GM21825 (cell line): Measurements from ENCODE around the gene PMEL.
"Not testable (repeated sequence)": the region's sequence is repeated elsewhere in the genome, so short reads cannot be mapped to it uniquely, and the experiment has no call there.

Experiments used
- ATAC-seq: cut with Tn5 transposase; IDR thresholded peaks from one replicate; pipeline ENCODE4 v1.9.1; 2021; ENCODE audit warnings: mild to moderate bottlenecking, moderate library complexity; ENCODE audit not compliant: unreplicated experiment

PMEL gene

DNA sequence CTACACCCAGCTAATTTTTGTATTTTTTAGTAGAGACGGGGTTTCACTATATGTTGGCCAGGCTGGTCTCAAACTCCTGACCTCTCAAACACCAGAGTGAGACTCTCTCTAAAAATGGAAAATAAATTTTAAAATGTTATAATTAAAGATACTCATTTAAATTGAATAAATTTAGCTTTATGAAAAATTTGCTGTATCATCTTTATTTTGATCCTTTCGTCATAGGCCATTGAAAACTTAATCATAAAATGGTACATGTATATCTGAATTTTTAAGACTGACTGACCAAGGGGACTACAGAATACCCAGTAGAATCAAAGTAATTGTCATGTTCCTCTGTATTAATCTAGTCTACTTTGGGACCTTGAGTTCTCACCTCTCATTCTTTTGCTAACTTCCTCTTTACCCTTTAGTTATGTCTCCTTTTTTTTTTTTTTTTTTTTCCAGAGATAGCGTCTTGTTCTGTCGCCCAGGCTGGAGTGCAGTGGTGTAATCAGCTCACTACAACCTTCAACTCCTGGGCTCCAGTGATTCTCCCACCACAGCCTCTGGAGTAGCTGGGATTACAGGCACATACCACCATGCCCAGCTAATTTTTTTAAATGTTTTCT is 17.5 kb upstream of the PMEL start:
- ATAC-seq: no peak

DNA sequence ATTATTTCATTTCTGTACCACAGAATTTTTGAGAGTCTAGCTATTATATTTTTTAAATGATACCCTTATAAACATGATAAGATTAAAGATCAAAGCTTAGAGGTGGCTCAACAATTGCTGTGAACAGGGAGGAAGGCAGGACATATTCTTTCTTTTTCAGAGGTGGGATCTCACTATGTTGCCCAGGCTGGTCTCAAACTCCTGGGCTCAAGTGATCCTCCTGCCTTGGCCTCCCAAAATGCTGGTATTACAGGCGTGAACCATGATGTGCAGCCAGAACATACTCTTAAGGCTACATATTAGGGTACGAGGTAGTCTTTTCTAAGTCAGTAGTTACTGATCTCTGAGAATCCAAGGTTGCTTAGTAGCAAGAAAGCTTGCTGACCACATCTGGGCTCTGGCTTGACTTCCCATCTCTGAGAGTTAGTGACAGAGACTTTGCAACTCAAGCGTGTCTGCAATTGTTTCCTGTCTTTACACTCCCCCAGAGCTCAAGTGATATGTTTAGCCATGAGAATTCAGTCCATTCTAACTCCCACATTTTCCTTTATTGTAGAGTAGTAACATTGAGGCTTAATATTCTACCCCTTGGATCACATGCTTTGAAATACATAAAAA is 16.6 kb upstream of the PMEL start:
- ATAC-seq: peak; percentile 82

DNA sequence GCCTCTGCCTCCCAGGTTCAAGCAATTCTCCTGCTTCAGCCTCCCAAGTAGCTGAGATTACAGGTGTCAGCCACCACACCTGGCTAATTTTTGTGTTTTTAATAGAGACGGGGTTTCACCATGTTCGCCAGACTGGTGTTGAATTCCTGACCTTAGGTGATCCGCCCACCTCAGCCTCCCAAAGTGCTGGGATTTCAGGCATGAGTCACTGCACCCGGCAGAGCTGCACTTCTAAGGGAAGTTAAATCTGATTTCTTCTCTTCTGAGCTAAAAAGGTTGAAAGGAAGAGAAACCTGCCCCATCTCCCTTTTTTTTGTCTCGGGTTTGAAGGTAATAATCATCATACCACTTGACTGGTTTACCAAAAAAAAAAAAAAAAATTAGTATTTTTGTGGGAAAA is 16.0 kb upstream of the PMEL start:
- not testable (repeated sequence) for ATAC-seq

DNA sequence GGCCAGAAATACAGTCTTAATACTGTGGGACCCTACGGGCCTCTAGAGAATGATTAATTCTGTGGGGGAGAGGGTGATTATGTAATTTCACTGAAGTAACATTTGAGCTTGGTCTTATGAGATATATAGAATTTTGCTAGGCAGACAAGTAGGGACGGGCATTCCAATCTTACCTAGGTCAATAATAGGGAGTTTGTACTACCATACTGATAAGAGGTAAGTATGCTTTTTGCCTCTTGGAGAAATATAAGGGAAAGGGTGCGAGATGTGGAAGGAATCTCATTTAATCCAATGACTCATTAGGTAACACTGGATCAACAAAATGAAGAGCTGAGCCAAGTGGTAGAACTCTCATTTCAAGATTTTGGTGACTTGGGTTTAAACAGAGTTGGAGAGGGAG is 13.2 kb upstream of the PMEL start:
- ATAC-seq: no peak

DNA sequence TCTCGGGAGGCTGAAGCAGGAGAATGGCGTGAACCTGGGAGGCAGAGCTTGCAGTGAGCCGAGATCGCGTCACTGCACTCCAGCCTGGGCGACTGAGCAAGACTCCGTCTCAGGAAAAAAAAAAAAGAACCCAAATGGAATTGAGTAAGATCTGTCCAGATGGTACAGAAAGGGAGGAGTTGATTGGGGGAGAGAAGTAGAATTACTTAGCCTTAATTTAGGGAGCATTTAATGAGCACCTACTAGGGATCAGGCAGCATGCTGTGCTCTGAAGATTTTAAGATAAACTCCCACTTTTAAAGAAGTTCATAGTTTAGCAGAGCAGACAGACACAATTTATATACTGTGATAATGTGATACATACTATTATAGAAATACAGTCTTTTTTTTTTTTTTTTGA is 12.6 kb upstream of the PMEL start:
- ATAC-seq: no peak

DNA sequence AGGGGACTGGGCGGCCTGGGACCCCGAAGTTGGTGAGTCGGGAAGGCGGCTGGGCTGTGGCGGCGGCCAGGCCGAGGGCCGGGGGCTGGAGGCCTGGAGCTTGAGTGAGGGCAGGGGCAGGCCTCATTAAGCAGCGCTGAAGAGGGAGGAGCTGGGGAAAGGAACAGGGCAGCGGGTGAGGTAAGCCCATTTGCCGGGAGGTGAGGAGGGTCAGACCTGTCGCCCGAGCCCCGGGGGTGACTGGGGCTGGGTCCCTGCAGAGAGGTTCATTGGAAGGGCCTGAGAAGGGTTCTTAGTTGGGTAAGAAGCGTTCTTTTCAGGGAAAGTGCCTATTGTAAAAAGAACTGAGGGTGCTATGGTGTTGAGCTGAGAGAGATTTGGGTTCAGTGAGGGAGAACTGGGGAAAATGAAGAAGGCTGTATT is 8.5 kb upstream of the PMEL start:
- peak; percentile 11 for ATAC-seq

DNA sequence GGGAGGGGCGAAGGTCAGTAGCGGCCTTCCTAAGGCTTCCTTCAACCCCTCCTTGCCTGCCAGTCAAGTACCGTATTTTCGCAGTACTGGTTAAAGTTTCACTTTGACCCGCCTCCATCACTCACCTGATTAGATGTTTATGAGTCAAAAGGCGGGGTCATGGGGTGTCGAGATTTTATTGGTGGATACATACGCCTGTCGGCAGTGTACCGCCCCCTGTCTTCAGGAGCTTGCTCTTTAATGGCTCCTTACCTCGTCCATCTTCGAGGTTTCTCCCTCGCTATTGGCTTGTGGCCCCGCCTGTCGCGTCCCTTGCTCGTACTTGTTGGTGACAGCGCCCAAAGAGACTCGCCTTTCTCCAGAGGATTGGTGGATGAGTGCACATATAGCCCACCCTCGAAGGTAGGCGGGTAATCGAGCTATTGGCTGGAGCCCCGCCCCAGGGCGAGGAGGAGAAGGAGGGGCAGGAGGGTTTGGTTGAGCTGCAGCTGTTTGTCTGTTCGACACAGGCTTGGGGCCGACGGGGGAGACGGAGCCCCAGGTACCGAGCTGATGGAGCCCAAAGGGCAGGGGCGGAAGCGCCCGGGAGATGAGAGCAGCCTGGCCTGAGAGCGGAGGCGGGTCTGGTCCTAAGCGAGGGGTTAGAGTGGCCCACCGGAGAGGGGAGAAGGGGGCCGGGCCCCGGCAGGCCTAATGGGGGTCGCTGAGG is 7.9 kb upstream of the PMEL start, which contains the start of gene RAB5B:
Gene RAB5B (plus strand): TSS at position 480 of the 709 bp plus-strand sequence. CDS start 12,883 bp downstream, outside the sequence.
- peak; percentile 87 for ATAC-seq

DNA sequence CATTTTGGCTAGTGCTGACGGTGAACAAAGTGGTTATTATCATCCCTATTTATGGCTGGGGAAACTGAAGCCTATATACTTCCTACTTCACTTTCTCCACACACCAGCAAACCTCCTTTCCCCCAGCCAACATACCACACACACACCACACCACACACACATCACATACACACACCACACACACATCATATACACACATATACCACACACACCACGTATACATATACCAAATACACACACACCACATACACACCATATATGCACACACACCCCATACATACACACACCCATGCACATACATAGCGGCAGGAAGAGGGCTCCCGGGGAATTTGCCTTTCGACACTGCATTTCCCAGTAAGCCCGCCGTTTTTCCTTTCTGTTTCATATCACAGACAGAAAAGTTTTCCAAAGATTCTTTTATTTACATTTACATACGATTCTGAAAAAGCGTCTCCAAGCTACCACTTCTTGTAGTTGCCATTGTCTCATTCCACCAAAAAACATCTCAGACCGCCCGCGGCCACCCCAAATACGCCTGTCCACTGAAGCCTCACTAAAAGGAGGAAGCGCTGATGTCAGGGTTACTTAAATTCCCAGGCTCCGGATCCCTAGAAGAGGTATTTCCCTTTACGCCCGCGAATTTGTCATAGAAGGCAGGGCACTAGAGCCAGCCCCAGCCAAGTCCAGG is 7.2 kb upstream of the PMEL start:
- ATAC-seq: no peak

DNA sequence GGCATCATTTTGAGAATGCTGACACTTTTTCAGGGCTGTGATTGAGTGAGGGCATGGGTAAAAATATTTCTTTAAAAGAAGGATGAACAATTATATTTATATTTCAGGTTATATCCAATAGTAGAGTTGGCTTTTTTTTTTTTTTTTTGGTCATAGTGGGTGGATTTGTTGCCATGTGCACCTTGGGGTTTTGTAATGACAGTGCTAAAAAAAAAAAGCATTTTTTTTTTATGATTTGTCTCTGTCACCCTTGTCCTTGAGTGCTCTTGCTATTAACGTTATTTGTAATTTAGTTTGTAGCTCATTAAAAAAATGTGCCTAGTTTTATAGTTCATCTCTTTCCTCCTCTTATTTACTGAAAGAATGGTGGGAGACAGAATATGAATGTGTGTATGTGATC is 6.6 kb upstream of the PMEL start:
- ATAC-seq: no peak

DNA sequence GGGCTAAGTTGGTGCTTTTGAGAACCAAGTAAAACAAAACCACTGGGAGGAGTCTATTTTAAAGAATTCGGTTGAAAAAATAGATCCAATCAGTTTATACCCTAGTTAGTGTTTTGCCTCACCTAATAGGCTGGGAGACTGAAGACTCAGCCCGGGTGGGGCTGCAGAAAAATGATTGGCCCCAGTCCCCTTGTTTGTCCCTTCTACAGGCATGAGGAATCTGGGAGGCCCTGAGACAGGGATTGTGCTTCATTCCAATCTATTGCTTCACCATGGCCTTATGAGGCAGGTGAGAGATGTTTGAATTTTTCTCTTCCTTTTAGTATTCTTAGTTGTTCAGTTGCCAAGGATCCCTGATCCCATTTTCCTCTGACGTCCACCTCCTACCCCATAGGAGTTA is 6.2 kb upstream of the PMEL start:
- no peak for ATAC-seq

DNA sequence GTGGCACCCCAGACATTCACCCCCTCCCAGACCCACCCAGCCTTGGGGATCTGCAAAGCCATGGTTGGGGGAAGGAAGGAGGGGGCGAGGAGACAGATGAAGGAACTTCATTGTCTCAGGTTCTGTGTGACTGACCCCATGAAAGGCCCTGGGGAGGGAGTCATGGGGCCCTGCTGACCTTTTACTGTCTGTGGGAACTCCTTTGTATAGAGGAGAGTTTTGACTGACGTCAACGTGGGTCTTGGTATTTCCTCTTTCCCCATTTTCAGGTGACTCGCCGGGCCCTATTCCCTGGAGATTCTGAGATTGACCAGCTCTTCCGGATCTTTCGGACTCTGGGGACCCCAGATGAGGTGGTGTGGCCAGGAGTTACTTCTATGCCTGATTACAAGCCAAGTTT is 4.9 kb upstream of the PMEL start:
- no peak for ATAC-seq

DNA sequence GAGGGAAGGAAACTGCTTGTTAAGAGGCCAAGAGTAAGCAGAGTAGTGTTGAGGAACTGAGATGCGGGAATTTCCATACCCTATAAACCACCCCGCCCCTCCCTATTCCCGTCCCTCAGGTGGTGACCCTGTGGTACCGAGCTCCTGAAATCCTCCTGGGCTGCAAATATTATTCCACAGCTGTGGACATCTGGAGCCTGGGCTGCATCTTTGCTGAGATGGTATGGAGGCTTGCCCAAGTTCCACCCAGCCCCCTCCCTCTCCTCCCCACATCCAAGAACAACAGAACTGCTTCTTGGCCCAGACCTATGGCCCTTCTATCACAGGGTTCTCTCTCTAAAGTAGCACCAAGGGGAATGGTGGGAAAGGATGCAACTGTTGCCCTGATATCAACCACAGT is 3.5 kb upstream of the PMEL start:
- no peak for ATAC-seq

DNA sequence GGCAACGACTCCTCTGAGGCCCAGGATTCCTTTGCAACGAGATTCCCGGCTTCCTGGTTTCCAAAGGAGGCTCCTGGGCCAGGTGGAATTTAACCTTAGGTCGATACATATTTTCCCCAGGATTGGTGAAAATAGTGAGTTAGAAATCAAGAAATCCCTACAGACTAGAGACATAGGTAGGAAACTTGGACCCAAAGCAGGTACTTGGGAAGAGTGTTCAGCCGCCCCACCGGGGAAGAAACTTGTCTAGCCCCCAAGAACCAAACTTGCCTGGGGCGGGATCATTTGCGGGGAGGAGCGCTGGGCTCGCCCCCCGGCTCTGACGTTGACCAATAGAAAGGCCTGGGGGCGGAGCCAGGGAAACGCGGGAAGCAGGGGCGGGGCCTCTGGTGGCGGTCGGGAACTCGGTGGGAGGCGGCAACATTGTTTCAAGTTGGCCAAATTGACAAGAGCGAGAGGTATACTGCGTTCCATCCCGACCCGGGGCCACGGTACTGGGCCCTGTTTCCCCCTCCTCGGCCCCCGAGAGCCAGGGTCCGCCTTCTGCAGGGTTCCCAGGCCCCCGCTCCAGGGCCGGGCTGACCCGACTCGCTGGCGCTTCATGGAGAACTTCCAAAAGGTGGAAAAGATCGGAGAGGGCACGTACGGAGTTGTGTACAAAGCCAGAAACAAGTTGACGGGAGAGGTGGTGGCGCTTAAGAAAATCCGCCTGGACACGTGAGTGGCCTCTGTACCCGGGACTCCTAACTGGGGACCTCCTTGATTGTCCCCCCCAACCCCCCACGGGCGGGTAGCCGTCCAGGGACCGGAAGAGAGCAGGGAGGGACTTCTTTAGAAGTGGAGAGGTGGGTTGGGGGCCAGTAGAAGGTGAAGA is 803 bp upstream of the PMEL start, which contains the start of gene CDK2:
Gene CDK2 (plus strand): TSS at position 423 of the 874 bp plus-strand sequence. CDS start 179 bp downstream, at position 602.
- peak; percentile 94 for ATAC-seq

DNA sequence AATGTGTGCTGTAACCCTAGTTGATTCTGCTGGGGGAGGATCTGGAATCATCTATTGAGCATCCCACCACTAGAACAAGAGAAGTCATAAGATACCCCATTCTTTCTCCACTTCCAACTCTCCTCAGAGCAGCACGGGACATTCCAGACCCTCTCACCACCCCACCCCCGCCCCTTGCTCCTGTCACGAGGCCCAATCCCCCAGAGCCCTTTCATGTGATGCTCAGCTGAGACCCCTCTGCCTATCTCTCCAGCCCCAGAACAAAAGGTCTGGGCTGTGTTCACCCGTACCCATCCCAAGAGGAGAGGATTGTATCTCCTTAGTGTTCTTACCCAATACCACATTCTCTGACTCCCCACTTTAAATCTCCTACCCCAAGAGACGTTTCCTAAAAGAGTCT is 602 bp downstream of the PMEL start:
- ATAC-seq: no peak

DNA sequence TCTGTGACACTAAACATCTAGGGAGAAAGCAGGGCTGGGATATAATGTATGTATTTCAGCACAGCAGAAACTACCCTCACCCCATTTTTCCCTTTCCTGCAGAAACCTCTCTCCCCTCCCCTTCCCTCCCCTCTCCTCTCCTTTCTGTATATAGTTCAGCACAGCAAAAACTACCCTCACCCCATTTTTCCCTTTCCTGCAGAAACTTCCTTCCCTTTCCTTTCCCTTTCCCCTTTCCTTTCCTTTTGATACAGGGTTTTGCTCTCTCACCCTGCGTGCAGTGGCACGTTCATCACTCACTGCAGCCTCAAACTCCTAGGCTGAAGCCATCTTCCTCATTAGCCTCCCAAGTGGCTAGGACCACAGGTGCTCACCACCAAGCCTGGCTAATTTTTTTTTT is 2.1 kb downstream of the PMEL start:
- ATAC-seq: no peak

DNA sequence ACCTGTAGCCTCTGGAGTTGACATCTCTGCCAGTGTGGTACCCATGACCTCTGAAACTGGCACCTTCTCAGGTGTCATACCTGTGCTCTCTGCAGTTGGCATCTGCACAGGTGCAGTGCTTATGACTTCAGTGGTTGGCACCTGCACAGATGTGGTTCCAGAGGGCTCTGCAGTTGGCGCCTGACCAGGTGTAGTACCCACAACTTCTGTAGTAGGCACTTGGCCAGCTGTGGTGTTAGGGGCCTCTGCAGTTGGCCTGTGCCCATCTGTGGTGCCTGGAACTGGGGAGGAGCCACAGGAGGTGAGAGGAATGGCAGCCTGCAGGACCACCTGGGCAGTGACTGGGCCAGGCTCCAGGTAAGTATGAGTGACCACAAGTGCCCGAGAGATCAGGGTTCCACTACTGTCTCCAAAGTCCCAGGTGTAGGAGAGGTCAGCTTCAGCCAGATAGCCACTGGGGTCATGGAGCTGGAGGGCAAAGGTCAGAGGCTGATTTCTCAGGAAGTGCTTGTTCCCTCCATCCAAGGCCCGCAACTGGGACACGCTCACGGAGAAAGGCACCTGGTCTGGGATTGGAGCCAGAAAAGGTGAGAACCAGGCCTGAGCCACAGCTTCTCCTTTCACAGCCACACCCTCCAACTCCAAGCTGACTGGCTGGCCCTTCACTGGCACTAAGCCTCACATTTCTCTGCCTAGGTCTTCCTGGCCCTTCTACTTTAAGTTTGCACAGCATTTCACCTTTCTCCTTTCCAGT is 8.6 kb downstream of the PMEL start:
- ATAC-seq: no peak

DNA sequence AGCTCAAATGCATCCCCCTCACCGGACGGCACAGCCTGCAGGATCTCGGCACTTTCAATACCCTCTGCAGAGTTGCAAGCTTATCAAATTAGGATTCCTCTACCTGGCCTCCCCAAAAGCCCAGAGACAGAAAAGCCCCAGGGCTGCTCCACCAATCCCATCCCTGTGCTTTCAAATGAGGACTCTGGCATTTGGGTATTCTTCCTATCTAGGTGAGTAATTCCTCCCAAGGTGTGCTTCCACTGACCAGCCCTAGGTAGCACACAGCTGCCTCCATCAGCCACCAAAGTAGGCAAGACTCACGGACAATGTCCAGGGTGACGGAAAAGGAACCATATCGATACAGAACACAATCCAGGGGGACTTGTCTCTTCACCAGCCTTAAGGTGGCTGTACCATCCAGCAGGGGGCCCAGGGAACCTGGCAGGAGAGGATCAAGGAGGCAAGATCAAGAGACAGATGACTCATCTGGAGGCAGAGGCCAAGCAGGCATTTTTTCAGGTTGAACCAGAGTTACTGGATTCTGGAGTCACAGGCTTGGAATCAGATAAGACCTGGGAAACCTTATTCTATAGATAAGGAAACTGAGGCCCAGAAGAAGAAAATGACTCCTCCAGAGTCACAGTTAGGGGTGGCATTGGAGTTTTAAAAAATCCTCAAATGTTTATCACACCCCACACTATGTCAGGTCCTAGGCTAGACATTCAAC is 9.9 kb downstream of the PMEL start:
- no peak for ATAC-seq

DNA sequence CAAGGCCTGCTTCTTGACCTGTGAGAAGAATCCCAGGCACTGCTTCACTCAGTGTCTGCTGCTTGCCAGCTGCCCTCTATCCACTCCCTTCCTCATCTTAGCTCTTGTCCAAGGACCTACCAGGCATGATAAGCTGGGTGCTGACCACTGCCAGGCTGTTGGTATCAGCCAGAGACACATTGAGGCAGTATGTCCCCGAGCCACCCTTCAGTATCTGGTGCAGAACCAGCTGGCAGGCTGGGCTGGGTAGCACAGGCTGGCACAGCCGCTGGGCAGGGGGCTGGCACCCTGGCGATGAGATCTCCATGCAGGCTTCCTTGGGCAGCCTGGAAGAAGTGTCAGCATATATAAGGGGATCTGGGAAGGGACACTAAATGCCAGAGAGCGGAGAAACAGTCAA is 10.5 kb downstream of the PMEL start:
- ATAC-seq: no peak

DNA sequence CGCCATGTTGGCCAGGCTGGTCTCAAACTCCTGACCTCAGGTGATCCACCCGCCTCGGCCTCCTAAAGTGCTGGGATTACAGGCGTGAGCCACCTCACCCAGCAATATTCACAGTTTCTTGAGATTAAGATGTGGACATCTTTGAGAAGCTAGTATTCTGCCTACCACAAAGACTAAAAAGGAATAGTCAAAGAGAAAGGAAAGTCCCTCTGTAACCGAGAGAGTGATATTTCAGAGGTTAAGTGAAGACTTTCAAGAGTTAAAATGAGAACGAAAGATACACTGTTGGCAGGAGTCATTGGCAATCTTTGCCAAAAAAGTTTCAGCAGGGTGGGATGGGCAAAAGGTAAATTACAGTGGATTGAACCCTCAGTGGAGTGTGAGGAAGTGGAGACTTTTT is 19.3 kb downstream of the PMEL start:
- ATAC-seq: no peak
